ENCODE data around the gene C11orf97. TPM values are rescaled to one million over a fixed set of nuclear protein-coding genes. Genes with fewer than 3 reads are reported as not detected.

Gene C11orf97
- total and polyA plus RNA-seq, 2 of the 13 experiments (the other 11 are each of a cell fraction or from before 2014, with no cell fraction given): 0.35 TPM; not detected in 1

- TF ChIP-seq AKNA (CRISPR knock-in tag; IDR thresholded peaks at IDR 0.05; ENCODE audit: borderline replicate concordance): no peak
- TF ChIP-seq ZNF704 (CRISPR knock-in tag; IDR thresholded peaks at IDR 0.05; ENCODE audit: borderline replicate concordance): no peak
- TF ChIP-seq TBL1XR1 (IDR thresholded peaks at IDR 0.05; ENCODE audit: borderline replicate concordance, low read length, partially characterized antibody): no peak
- peak; percentile 89 for TF ChIP-seq ZNF781 (CRISPR knock-in tag; IDR thresholded peaks at IDR 0.05; ENCODE audit: borderline replicate concordance, not compliant biosample characterization)
- TF ChIP-seq PLRG1 (conservative IDR thresholded peaks at IDR 0.05): no peak
- TF ChIP-seq HNF1A (IDR thresholded peaks at IDR 0.05; ENCODE audit: low read depth): 0 out of 2 replicates have a peak, but pooled peaks have one; percentile 11
- TF ChIP-seq HNF1A (CRISPR knock-in tag; IDR thresholded peaks at IDR 0.05; ENCODE audit: borderline replicate concordance): no peak
- no peak for TF ChIP-seq EP300 (IDR thresholded peaks at IDR 0.05; ENCODE audit: low read depth in 2 of 2, low read length in 2 of 2)
- TF ChIP-seq EP300 (CRISPR knock-in tag; IDR thresholded peaks at IDR 0.05; ENCODE audit: borderline replicate concordance): no peak
- no peak for TF ChIP-seq REST (IDR thresholded peaks at IDR 0.05; ENCODE audit: borderline replicate concordance in 1 of 2, low read depth in 1 of 2, low read length in 2 of 2)
- no peak for TF ChIP-seq REXO4 (CRISPR knock-in tag; IDR thresholded peaks at IDR 0.05; ENCODE audit: borderline replicate concordance)
- no peak for TF ChIP-seq EZH2 (conservative IDR thresholded peaks at IDR 0.05; ENCODE audit: low read depth, low read length)
These were observed 18.8 kb upstream of the C11orf97 start, which contains the start of the genes ANKRD49 and MRE11 (continued) for GRCh38 chr11:94493281-94494125.

Measured in HepG2 (cell line).